Stimulated activated CD4-positive, alpha-beta T cell treated with anti-CD3 and anti-CD28 coated beads, Interleukin-15, amount 100 ng/mL, for 1 hour (primary cell): Measurements from ENCODE around the gene DEK.
"Not testable (repeated sequence)": the region's sequence is repeated elsewhere in the genome, so short reads cannot be mapped to it uniquely, and the experiment has no call there.

Source experiments
- DNase-seq, 2 donors: peaks; one replicate each; pipeline ENCODE4 v3.0.0-alpha.2; 2020; ENCODE audit warnings: low read depth in 1 of 2, low spot score in 1 of 2

The DEK gene

DNA sequence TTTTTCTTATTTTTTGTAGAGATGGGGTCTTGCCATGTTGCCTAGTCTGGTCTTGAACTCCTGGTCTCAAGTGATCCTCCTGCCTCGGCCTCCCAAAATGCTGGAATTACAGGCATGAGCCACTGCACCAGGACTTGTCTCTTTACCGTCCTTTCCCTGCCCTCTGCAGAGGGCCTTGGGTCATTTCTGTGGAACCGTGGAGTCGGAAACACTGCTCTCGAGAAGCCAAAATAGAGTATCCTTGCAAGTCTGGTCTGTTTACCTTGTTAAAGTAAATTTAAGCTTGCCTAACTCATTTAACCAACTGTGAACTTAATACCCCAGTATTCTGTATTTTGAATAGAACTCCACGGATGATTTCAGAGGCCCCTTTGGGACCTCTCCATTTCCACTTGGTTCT is 57.7 kb downstream of the DEK start:
- no peak for DNase-seq

DNA sequence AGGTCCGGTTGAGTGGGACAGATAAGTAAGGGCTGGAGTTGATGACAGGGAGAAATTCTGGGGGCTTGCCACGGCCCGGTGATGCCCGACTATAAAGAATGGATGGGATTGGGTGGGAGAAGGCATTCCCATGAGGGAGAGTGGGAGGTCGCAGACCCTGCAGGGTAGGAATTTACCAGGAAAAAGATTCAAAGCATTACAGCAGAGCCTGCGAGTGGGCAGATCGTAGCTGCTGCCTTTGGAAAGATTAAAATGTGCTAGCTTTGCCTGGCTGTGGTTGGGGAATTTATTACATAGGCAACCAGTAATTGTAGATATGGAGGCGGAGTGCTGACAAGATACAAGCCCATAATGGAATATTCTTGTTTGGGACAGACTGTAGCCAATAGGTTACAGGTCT is 59.6 kb downstream of the DEK start:
- no peak for DNase-seq

DNA sequence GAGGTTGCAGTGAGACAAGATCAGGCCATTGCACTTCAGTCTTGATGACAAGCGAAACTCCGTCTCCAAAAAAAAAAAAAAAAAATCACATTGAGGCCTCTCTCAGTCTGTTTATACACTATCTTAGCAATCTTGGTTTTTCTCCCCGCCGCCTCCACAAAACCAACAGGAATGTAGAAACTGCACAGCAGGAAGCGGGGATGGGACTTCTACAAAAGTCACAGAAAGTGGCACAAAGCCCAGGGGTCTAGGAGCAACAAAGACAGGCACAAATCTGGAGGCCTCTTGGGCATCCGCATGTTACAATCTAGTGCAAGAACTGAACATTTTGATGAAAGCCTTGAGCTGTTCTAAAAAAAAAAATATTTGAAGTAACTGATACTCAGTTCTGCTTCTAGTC is 60.5 kb downstream of the DEK start:
- no peak for DNase-seq

DNA sequence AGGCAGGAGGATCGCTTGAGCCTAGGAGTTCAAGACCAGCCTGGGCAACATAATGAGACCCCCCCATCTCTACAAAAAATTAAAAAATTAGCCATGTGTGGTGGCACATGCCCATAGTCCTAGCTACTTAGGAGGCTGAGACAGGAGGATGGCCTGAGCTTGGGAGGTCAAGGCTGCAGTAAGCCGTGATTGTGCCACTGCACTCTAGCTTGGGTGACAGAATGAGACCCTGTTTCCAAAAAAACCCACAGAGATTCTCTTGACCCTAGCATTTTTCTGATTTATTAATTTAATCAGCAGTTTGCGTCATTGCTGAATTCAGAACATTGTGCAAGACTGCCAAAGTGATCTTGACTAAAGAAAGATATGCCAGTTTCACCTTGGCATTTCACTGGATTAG is 72.3 kb downstream of the DEK start:
- DNase-seq: no peak

DNA sequence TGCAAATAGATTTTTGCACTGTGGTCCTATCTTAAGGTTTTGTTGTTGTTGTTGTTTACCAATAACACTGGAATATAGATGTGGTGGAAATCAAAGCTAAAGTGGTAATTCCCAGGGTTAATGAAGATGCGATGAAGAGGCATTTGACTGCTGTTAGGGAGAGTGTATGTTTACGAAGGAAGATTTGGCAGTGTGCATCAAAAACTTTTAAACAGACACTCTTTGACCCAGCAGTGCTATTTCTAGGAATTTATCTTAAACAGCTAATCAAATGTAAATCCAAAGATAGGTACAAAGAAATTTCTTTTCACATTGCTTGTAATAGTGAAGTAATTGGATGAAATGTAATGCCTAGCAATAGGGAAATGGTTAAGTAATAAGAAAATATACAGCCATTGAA is 75.1 kb downstream of the DEK start:
- no peak for DNase-seq

DNA sequence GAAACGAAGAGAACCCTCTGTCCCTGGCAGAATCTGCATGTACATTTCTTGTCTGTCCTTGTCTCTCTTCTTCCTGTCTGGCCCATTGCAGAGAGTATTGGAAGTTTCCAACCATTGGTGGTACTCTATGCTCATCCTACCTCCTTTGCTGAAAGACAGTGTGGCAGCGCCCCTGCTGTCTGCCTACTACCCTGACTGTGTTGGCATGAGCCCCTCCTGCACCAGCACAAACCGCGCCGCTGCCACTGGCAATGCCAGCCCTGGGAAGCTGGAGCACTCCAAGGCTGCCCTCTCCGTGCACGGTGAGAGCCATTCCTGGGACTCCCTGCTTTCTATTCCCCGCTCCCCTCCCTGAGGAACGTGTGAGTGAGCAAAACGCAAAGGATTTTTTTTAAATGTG is 76.6 kb downstream of the DEK start:
- DNase-seq: no peak

DNA sequence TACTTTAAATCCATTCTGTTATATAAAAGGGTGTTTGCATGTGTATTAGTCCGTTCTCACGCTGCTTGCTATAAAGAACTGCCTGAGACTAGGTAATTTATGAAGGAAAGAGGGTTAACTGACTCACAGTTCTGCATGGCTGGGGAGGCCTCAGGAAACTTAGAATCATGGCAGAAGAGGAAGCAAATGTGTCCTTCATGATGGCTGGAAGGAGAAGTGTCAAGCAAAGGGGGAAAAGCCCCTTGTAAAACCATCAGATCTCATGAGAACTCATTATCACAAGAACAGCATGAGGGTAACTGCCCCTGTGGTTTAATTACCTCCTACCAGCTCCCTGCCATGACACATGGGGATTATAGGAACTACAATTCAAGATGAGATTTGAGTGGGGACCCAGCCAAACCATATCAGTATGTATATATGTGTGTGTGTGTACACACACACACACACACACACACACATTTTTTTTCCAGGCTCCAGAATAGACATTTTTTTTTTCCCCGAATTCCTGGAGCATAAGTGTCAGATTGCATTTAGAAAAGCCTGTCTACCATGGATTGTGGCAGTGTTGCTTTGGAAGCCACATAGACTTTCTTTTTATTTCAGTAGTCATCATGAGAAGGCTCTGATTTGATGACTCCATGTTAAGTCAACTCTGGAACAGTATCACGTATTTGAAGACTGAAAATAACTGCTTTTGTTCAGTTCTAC is 77.6 kb downstream of the DEK start:
- DNase-seq: no peak

DNA sequence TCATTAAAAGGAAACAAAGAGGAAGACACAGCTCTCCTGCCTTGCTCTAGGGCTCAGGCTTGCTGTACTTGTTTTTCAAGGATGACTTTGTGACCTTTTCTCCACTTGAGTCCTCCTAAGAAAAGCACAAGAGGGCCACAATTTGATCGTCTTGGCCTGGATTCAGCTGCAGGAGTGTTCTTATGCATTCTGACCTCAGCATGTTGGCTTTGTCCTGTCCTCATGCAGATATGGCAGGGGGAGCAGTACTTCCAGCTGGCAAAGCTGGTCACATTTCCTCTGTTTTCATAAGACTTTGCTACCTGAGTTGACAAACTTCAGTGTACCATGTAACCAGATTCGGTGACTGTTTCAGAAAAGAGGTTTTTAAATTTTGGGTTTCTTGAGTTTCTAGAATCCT is 78.3 kb downstream of the DEK start:
- DNase-seq: no peak

DNA sequence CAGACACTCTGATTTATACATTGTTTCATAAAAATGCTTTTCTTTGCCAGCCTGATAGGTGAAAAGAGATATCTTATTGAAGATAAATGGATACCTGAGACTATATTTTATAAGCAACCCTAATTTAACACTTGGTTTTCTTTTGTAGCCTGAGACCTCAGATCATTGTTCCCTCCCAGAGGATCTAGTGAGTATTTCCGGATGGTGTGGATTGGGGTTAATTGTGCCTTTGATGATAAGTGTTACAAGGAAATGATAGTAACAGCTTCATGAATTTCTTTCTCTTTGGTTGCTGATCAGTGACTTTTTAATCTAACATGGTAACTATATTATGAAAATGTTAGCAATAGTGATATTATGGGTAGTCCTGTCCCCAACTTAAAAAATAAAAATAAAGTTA is 78.7 kb downstream of the DEK start:
- DNase-seq: no peak

DNA sequence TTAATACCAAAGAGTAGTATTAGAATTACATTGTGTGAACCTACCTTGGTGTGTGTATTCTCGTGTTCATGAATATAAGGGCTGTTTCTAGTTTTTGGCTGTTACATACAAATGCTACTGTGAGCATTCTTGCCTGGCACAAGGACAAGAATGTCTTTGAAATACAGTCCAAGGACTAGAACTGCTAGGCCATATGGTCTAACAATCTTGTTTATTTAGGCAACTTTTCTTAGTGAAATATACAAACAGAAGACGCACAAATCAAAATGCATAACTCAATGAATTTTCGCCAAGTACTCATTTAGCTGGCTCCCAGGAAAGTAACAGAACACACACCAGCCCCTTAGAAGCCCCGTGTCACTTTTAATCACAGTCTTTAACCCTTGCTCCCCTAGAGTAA is 80.6 kb downstream of the DEK start:
- DNase-seq: no peak

DNA sequence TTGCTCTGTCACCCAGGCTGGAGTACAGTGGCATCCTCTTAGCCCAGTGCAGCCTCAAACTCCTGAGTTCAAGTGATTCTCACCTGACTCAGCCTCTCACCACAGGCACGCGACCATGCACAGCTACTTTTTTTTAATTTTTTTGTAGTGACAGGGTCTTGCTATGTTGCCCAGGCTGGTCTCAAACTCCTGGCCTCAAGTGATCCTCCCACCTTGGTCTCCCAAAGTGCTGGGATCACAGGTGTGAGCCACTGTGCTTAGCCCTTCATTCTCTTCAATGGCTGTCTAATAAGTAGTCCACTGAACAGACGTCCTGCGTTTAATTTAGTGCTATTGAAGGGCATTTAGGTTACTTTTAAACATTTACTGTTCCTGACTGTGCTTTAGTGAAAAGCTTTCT is 81.8 kb downstream of the DEK start:
- no peak for DNase-seq

DNA sequence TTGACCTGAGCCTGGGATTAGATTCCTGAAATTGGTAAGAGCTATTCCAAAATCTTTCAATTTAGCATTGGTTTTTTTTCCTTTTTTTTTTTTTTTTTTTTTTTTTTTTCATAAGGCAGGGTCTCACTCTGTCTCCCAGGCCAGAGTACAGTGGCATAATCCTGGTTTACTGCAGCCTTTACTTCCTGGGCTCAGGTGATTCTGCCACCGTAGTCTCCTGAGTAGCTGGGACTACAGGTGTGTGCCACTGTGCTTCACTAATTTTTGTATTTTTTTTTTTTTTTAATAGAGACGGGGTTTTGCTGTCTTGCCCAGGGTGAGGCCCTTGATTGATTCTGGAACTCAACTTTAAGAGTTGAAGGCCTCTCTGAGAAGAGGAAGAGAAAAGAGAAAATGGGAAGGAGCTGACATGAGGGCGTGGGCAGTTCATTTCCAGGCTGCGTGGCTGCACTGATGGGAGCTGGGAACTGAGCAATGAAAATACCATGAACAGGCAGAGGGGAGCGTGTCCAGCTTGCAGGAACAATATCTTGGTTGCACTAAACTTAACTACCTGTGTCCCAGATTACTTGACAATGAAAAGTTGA is 84.5 kb downstream of the DEK start:
- no peak for DNase-seq

DNA sequence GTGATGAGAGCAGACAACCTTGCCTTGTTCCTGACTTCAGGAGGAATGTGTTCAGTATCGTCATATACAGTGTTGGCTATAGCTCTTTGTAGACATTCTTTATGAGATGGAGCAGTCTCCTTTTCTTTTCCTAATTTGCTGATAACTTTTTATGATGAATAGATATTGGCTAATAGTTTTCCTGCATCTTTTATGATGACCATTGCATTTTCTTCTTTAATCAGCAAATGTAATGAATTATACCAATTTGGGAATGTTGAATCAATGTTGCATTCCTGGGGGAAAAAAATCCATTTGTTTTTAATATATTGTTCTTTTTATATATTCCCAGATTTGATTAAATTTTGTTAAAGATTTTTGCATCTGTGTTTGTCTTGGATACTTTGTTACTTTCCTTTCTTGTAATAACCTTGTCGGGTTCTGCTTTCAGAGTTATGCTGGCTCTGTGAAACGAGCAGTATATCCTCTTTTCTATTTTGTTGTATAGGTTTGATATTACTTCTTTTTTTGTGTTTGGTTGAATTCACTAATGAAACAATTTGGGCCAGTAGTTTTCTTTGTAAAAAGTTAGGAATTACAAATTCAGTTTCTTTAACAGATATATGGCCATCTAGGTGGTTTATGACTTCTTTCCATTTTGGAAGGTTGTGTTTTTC is 85.2 kb downstream of the DEK start:
- DNase-seq: no peak

DNA sequence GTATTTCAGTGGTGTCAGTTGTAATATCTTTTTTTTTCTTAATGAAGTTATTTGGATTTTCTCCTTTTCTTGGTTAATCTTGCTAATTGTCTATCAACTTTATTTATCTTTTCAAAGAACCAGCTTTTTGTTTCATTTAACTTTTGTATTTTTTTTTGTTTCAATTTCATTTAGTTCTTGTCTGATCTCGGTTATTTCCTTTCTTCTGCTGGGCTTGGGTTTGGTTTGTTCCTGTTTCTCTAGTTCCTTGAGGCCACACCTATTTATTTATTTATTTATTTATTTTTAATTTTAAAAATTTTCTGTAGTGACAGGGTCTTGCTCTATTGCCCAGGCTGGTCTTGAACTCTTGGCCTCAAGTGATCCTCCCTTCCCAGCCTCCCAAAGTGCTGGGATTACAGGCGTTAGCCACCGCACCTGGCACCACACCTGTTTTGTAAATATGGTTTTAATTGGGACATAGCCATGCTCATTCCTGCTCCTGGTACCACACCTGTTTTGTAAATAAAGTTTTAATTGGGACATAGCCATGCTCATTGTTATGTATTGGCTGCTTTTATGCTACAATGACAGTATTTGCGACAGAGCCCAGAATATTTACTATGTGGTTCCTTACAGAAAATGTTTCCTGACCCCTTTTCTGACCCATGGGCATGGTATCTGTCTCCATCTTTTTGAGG is 86.9 kb downstream of the DEK start:
- no peak for DNase-seq

DNA sequence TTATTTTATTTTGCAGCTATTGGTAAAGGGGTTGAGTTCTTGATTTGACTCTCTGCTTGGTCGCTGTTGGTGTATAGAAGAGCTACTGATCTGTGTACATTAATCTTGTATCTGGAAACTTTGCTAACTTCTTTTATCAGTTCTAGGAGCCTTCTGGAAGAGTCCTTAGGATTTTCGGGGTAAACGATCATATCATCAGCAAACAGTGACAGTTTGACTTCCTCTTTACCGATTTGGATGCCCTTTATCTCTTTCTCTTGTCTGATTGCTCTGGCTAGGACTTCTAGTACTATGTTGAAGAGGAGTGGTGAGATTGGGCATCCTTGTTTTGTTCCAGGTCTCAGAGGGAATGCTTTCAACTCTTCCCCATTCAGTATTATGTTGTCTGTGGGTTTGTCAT is 88.1 kb downstream of the DEK start:
- not testable (repeated sequence) for DNase-seq
